NOMO-1 treated with DMSO at 0.1 percent for 48 hours (cell line): ENCODE measurements around the gene DYNC1I2.
"Not testable (repeated sequence)": the region's sequence is repeated elsewhere in the genome, so short reads cannot be mapped to it uniquely, and the experiment has no call there.

Experiments
- DNase-seq: peaks from one replicate; lab custom pipeline; 2025; ENCODE audit not compliant: unreplicated experiment; lab: John Stamatoyannopoulos, UW

The DYNC1I2 gene

GRCh38 chr2:171712051-171712450 lies 24.8 kb downstream of the DYNC1I2 start:
- peak; percentile 3 for DNase-seq

- no peak for DNase-seq
Observed at GRCh38 chr2:171718720-171719119, 31.5 kb downstream of the DYNC1I2 start.

GRCh38 chr2:171719660-171720059 lies 32.4 kb downstream of the DYNC1I2 start:
- DNase-seq = no peak

GRCh38 chr2:171723716-171724683 lies 36.7 kb downstream of the DYNC1I2 start:
- DNase-seq = no peak

GRCh38 chr2:171726847-171727450 lies 39.7 kb downstream of the DYNC1I2 start:
- DNase-seq = no peak

GRCh38 chr2:171728989-171729951 lies 42.0 kb downstream of the DYNC1I2 start:
- no peak for DNase-seq

GRCh38 chr2:171729952-171730317 lies 42.7 kb downstream of the DYNC1I2 start:
- DNase-seq = no peak

- no peak for DNase-seq
Observed at GRCh38 chr2:171735991-171736710, 48.9 kb downstream of the DYNC1I2 start.

GRCh38 chr2:171741189-171741588 lies 53.9 kb downstream of the DYNC1I2 start:
- DNase-seq = peak; percentile 11

- DNase-seq = no peak
Observed at GRCh38 chr2:171742760-171743159, 55.5 kb downstream of the DYNC1I2 start.

- no peak for DNase-seq
Observed at GRCh38 chr2:171745141-171745540, 57.9 kb downstream of the DYNC1I2 start.

- no peak for DNase-seq
Observed at GRCh38 chr2:171745806-171746205, 58.5 kb downstream of the DYNC1I2 start.

- no peak for DNase-seq
Observed at GRCh38 chr2:171747371-171747770, 60.1 kb downstream of the DYNC1I2 start.

GRCh38 chr2:171754254-171754939 lies 67.1 kb downstream of the DYNC1I2 start:
- DNase-seq = no peak

GRCh38 chr2:171758762-171759161 lies 71.5 kb downstream of the DYNC1I2 start:
- DNase-seq = not testable (repeated sequence)

- DNase-seq = not testable (repeated sequence)
Observed at GRCh38 chr2:171761176-171761575, 73.9 kb downstream of the DYNC1I2 start.

- DNase-seq = no peak
Observed at GRCh38 chr2:171762879-171763573, 75.8 kb downstream of the DYNC1I2 start.

- DNase-seq = no peak
Observed at GRCh38 chr2:171763602-171764001, 76.3 kb downstream of the DYNC1I2 start.

- no peak for DNase-seq
Observed at GRCh38 chr2:171771463-171771862, 84.2 kb downstream of the DYNC1I2 start.
